ENCODE results near the gene BLNK.

Gene BLNK

DNA sequence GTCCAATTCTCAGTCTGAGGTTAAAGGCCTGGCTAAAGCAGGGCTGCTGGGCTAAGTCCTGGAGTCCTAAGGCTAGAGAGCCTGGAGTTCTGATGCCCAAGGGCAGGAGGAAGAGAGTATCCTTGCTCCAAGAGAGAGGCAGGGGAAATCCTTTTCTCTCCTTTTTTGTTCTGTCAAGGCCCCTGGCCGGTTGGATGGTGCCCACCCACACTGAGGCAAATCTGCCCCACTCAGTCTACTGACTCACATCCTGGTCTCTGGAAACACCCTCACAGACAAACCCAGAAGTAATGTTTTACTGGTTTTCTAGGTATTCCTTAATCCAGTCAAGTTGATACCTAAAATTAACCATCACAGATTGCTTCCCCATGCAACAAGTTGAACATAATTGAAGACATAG, 118.3 kb downstream of the BLNK start:
- no peak for DNase-seq (ENCODE audit: low read depth in 1 of 2, low spot score in 1 of 2)

DNA sequence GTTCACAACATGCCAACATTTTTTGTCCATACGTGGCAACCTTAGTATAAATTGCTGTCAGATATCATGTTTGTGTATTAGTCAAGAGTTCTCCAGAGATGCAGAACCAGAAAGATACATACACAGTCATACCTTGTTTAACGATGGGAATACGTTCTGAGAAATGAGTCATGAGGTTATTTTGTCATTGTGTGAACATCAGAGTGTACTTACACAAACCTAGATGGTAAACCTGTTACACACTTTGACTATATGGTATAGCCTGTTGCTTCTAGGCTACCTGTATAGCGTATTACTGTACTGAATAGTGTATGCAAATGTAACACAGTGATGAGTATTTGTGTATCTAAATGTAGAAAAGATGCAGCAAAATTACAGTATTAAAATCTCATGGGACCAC, 118.9 kb downstream of the BLNK start:
- no peak for DNase-seq (ENCODE audit: low read depth in 1 of 2, low spot score in 1 of 2)

Measured in activated CD4-positive, alpha-beta T cell treated with anti-CD3 and anti-CD28 coated beads, Interleukin-2, amount 50 U/mL, for 24 hours (primary cell).